ENCODE results near the gene STARD6. TPM values are rescaled to one million over a fixed set of nuclear protein-coding genes. Genes with fewer than 3 reads are reported as not detected.

The STARD6 gene
- total and polyA plus RNA-seq, 7 donors = not detected

GRCh38 chr18:54284981-54285785 is 72.5 kb downstream of the STARD6 start:
- peaks cover 12 to 90% (median 29%) of the 10 kb centered on the region in 4 donors for H3K36me3 ChIP-seq
- WGBS, 2 donors = 61 to 65% methylated on average over 8 of the region's 8 CpGs
- no peak overlapping the region for H3K4me3 ChIP-seq
- H3K27me3 ChIP-seq = no peaks in the 10 kb centered on the region
- DNase-seq = no peak
- H3K27ac ChIP-seq = no peak overlapping the region
- no peaks in the 10 kb centered on the region for H3K9me3 ChIP-seq
- TF ChIP-seq POLR2AphosphoS5 (IDR thresholded peaks at IDR 0.05) (no peak), EP300 (IDR thresholded peaks at IDR 0.05) (no peak), CTCF (IDR thresholded peaks at IDR 0.05) (no peak)
- intact Hi-C loops (cut with DNase I) = no loop called here
- no peaks in the 10 kb centered on the region for H3K4me1 ChIP-seq

GRCh38 chr18:54284535-54284934 is 73.1 kb downstream of the STARD6 start:
- TF ChIP-seq CTCF (IDR thresholded peaks at IDR 0.05) = no peak
- no peak for TF ChIP-seq POLR2AphosphoS5 (IDR thresholded peaks at IDR 0.05)
- TF ChIP-seq POLR2A (IDR thresholded peaks at IDR 0.05) = no peak
- no peak for TF ChIP-seq EP300 (IDR thresholded peaks at IDR 0.05)
- Histone ChIP-seq H3K27me3 (no peaks in the 10 kb centered on the region), H3K27ac (no peak overlapping the region), H3K4me3 (no peak overlapping the region), H3K9me3 (no peaks in the 10 kb centered on the region), H3K36me3 (peaks cover 12 to 93% (median 30%) of the 10 kb centered on the region in 4 donors), H3K4me1 (no peaks in the 10 kb centered on the region)
- intact Hi-C loops (cut with DNase I) = no loop called here
- DNase-seq = no peak
- 88 to 93% methylated on average over 3 of the region's 3 CpGs for WGBS, 2 donors

GRCh38 chr18:54280220-54280569 is 77.5 kb downstream of the STARD6 start:
- intact Hi-C loops (cut with DNase I) = no loop called here
- TF ChIP-seq POLR2A (IDR thresholded peaks at IDR 0.05) (no peak), POLR2AphosphoS5 (IDR thresholded peaks at IDR 0.05) (no peak), CTCF (IDR thresholded peaks at IDR 0.05) (no peak), EP300 (IDR thresholded peaks at IDR 0.05) (no peak)
- no peak for DNase-seq

GRCh38 chr18:54279477-54280219 is 78.0 kb downstream of the STARD6 start:
- 95 to 97% methylated on average over 5 of the region's 5 CpGs for WGBS, 2 donors
- no peaks in the 10 kb centered on the region for H3K27me3 ChIP-seq
- H3K9me3 ChIP-seq = no peaks in the 10 kb centered on the region
- H3K27ac ChIP-seq = no peak overlapping the region
- no peaks in the 10 kb centered on the region for H3K4me1 ChIP-seq
- H3K4me3 ChIP-seq = no peak overlapping the region
- peaks cover 3 to 95% (median 11%) of the 10 kb centered on the region in 4 donors for H3K36me3 ChIP-seq
- intact Hi-C loops (cut with DNase I) = no loop called here
- no peak for DNase-seq
- TF ChIP-seq POLR2AphosphoS5 (IDR thresholded peaks at IDR 0.05) = no peak
- TF ChIP-seq POLR2A (IDR thresholded peaks at IDR 0.05) = no peak
- no peak for TF ChIP-seq EP300 (IDR thresholded peaks at IDR 0.05)
- TF ChIP-seq CTCF (IDR thresholded peaks at IDR 0.05) = no peak

More at GRCh38 chr18:54280220-54280569, 77.5 kb downstream of the STARD6 start:
- Histone ChIP-seq H3K27me3 (no peaks in the 10 kb centered on the region), H3K4me1 (no peaks in the 10 kb centered on the region), H3K4me3 (no peak overlapping the region), H3K9me3 (no peaks in the 10 kb centered on the region), H3K27ac (no peak overlapping the region), H3K36me3 (peaks cover 4 to 95% (median 10%) of the 10 kb centered on the region in 4 donors)

Measured in sigmoid colon (tissue), 7 donors.